Measurements from ENCODE around the gene C3orf70.

GRCh38 chr3:185062191-185062590 is 90.7 kb downstream of the C3orf70 start:
- TF ChIP-seq CTCF (IDR thresholded peaks at IDR 0.05; ENCODE audit: insufficient read depth, low read depth, low read length) (no peak), EZH2 (IDR thresholded peaks at IDR 0.05; ENCODE audit: insufficient read depth, low read length) (no peak)
